ENCODE measurements around the gene TMEM239. TPM values are rescaled to one million over a fixed set of nuclear protein-coding genes. Genes with fewer than 3 reads are reported as not detected.

TMEM239 gene
- polyA plus RNA-seq, 1 experiment: not detected

DNA sequence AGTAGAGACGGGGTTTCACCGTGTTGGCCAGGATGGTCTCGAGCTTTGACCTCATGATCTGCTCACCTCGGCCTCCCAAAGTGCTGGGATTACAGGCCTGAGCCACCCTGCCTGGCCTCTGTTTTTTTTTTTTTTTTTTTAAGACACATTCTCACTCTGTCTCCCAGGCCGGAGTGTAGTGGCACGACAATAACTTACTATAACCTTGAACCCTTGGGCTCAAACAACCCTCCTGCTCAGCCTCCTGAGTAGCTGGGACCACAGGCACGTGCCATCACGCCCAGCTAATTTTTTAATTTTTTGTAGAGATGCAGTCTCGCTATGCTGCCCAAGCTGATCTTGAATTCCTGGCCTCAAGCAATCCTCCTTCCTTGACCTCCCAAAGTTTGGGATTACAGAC is 42.4 kb upstream of the TMEM239 start:
- DNase-seq (ENCODE audit: low read depth, low spot score): no peak
- Histone ChIP-seq H3K27ac (ENCODE audit: low read depth, low read length) (no peak overlapping the region), H3K27me3 (ENCODE audit: control insufficient read depth, insufficient read depth, low read length) (peaks cover 17% of the 10 kb centered on the region), H3K4me3 (ENCODE audit: low read depth, low read length) (no peak overlapping the region), H3K9me3 (ENCODE audit: control insufficient read depth, insufficient read depth, low read length) (peaks cover 4% of the 10 kb centered on the region)
- ChIA-PET POLR2A (no interaction called here), CTCF (interaction anchor here (0.6 to 1.4 kb wide), 3 partner anchors 21 to 79 kb away, joined by 3 read pairs; no protein-coding TSS in a partner anchor)
- no peak for TF ChIP-seq CTCF (IDR thresholded peaks at IDR 0.05; ENCODE audit: low read depth, low read length)

DNA sequence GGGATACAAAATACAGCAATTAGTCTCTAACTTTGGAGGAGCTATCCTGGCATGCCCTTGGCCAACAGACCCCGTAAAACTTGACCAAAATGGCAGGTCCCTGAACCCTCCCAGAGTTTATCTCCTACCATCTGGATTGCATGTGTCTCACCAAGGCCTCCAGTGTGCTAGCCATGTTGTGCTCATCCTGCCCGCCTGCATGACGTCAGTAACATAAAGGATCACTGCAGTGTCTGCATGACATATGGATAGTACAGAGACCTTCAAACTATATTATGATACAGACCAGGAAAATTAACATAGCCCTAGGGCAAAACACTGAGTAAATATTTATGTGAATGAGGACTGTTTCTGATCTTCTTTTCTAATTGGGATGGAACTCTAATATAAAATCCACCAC is 41.0 kb upstream of the TMEM239 start:
- DNase-seq (ENCODE audit: low read depth, low spot score): no peak
- ChIA-PET CTCF (interaction anchor here (1.4 kb wide), 1 partner anchor 77 kb away, joined by 3 read pairs; no protein-coding TSS in a partner anchor), POLR2A (no interaction called here)
- Histone ChIP-seq H3K4me3 (ENCODE audit: low read depth, low read length) (no peak overlapping the region), H3K27me3 (ENCODE audit: control insufficient read depth, insufficient read depth, low read length) (peaks cover 8% of the 10 kb centered on the region), H3K9me3 (ENCODE audit: control insufficient read depth, insufficient read depth, low read length) (peaks cover 4% of the 10 kb centered on the region), H3K27ac (ENCODE audit: low read depth, low read length) (no peak overlapping the region)
- no peak for TF ChIP-seq CTCF (IDR thresholded peaks at IDR 0.05; ENCODE audit: low read depth, low read length)

DNA sequence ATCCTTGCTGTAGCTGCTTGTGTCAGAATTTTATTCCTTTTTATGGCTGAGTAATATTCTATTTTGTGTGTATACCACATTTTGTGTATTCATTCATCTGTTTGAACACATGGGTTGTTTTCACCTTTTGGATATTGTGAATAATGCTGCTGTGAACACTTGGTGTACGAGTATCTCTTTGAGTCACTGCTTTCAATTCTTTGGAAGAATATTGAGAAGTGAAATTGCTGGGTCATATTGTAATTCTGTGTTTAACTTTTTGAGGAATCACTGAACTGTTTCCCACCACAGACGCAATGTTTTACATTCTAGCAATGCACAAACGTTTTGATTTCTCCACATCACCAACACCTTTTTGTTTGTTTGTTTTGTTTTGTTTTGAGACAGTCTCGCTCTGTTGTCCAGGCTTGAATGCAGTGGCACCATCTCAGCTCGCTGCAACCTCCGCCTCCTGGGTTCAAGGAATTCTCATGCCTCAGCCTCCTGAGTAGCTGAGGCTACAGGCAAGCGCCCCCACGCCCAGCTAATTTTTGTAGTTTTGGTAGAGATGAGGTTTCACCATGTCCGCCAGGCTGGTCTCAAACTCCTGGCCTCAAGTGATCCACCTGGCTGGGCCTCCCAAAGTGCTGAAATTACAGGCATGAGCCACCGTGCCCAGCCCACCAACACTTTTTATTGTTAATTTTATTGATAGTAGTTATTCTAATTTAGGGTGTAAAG is 37.4 kb upstream of the TMEM239 start:
- no peak for TF ChIP-seq CTCF (IDR thresholded peaks at IDR 0.05; ENCODE audit: low read depth, low read length)

DNA sequence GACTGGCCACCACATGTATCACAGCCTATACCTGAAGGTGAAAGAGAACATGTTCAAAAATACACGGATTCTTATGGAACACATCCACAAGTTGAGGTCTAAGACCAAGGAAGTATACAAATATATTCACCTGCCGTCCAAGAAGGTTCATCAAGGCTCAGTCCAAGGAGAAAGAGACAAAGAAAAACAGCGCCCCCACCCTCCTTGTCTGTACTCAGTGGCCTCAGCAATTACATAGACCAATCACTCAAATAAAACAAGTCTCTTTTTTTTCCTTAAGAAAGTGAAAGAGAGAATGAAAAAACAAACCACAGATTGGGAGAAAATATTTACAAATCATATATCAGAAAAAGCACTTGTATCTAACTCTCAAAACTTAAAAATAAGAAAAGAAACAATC is 35.2 kb upstream of the TMEM239 start:
- peaks cover 2% of the 10 kb centered on the region for H3K9me3 ChIP-seq (ENCODE audit: control insufficient read depth, insufficient read depth, low read length)
- CTCF ChIA-PET: no interaction called here
- POLR2A ChIA-PET: no interaction called here
- no peak for DNase-seq (ENCODE audit: low read depth, low spot score)
- no peak overlapping the region for H3K27ac ChIP-seq (ENCODE audit: low read depth, low read length)
- H3K4me3 ChIP-seq (ENCODE audit: low read depth, low read length): no peak overlapping the region
- H3K27me3 ChIP-seq (ENCODE audit: control insufficient read depth, insufficient read depth, low read length): peaks cover 7% of the 10 kb centered on the region
- TF ChIP-seq CTCF (IDR thresholded peaks at IDR 0.05; ENCODE audit: low read depth, low read length): no peak

More for the DNA sequence above, 37.4 kb upstream of the TMEM239 start:
- H3K4me3 ChIP-seq (ENCODE audit: low read depth, low read length): no peak overlapping the region
- H3K27me3 ChIP-seq (ENCODE audit: control insufficient read depth, insufficient read depth, low read length): peaks cover 9% of the 10 kb centered on the region
- POLR2A ChIA-PET: no interaction called here
- CTCF ChIA-PET: no interaction called here
- no peak overlapping the region for H3K27ac ChIP-seq (ENCODE audit: low read depth, low read length)
- DNase-seq (ENCODE audit: low read depth, low spot score): no peak
- peaks cover 4% of the 10 kb centered on the region for H3K9me3 ChIP-seq (ENCODE audit: control insufficient read depth, insufficient read depth, low read length)

DNA sequence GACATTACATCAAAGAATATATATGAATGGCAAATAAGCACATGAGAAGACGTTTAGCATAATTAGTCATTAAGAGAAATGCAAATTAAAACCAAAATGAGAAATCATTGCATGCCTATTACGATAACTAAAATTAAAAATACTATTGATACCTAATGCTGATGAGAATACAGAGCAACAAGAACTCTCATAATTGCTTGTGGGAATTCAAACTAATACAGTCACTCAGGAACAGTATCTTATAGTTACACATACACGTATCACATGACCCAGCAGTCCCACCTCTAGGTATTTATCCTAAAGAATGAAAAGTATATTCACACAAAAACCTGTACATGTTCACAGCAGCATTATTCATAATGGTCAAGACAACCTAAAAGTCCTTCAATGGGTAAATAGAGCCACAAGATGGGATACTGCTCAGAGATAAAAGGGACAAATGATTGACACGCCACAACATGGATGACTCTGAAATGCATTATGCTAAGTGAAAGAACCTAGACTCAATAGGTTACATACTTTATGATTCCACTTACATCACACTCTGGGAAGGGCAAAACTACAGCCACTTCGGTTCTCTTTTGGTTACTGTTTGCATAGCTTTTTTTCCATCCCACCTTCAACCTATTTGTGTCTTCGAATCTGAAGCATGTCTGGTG is 32.1 kb upstream of the TMEM239 start:
- CTCF ChIA-PET: no interaction called here

More for the DNA sequence above, 32.1 kb upstream of the TMEM239 start:
- DNase-seq (ENCODE audit: low read depth, low spot score): no peak
- Histone ChIP-seq H3K27me3 (ENCODE audit: control insufficient read depth, insufficient read depth, low read length) (peaks cover 10% of the 10 kb centered on the region), H3K27ac (ENCODE audit: low read depth, low read length) (no peak overlapping the region), H3K4me3 (ENCODE audit: low read depth, low read length) (no peak overlapping the region), H3K9me3 (ENCODE audit: control insufficient read depth, insufficient read depth, low read length) (peaks cover 3% of the 10 kb centered on the region; the same call in 1 of the 2 replicates)
- TF ChIP-seq CTCF (IDR thresholded peaks at IDR 0.05; ENCODE audit: low read depth, low read length): no peak
- POLR2A ChIA-PET: no interaction called here
